ENCODE measurements around the gene TCP11.
"Not testable (repeated sequence)": the region's sequence is repeated elsewhere in the genome, so short reads cannot be mapped to it uniquely, and the experiment has no call there.

Gene TCP11

DNA sequence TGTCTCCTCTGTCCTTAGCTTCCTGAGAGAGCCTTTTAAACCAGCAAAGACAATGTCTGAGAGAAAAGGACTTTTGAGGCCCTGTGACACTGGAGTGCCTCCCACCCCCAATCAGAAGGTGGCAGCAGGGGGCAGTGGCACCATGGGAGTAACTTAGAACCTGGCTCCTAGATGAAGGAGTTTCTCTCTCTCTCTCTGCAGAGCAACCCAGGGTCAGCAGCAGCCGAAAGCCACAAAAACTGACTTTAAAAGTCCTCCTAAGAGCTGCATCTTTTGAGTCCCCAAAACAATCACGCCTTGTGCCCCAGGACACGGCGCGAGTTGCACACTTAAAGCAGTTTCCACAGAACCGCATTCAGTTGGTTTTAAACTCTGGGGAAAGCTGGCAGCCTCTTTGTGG is 5.3 kb upstream of the TCP11 start:
- no peak for DNase-seq (ENCODE audit: low read depth)

DNA sequence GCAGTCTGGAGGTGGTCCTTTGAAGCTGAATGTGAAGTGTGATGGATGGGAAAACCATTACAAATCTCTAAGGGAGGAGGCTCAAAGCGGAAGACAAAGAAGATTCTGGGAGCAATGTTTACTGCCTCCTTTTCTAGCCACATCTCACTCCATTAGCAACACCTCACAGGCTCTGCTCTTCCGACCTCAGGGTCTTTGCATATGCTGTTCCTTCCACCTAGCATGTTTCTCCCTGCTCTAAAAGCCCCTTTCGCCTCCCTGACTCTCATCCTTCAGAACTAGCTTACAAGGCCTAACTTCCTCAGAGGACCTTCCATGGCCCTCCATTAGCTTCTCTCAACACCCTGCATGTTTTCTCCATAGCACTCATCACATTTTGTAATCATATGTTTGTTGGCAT is 4.6 kb upstream of the TCP11 start:
- no peak for DNase-seq (ENCODE audit: low read depth)

DNA sequence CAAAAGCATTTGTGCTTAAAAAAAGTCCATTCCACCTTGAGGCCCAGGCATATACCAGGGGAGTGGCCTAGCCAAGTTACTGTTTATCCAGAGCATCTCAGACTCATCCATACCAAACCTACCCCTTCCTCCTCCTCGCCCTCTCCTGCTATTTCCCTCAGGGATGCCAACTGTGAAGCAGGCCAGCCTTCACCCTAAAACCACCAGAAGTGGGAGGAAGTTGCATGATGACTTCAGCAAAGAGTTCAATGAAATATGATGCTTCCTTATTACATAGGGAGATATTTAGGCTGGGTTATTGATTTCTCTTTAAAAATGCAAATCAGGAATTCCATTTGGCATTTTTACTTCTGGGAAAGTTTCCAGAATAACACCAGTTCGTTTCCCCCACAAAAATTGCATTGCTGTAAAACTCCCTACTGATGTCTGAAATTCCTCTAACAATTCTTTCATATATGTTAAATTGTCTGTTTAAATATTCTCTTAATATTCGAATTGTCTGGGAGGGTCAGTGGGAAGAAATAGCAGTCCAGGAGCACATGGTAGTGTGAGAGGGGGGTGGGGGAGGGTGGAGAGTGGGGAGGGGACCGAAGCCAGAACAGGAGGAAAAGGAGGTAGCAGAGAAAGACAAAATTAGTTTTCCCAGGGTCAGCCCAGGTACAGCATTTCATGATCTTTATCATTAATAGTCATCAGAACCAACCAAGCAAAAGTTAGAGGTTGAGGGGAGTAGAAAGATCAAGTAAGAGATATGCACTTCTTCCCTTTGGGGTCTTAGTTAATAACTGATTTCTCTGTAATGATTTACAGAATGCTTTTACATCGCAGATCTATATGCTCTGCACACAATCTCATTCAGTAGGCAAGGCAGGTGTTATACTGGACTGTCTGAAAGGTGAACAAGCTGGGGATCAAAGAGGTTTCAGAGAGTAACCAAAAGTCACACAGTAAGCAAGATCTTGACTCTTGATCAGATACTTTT is 1.7 kb upstream of the TCP11 start:
- no peak for DNase-seq (ENCODE audit: low read depth)

DNA sequence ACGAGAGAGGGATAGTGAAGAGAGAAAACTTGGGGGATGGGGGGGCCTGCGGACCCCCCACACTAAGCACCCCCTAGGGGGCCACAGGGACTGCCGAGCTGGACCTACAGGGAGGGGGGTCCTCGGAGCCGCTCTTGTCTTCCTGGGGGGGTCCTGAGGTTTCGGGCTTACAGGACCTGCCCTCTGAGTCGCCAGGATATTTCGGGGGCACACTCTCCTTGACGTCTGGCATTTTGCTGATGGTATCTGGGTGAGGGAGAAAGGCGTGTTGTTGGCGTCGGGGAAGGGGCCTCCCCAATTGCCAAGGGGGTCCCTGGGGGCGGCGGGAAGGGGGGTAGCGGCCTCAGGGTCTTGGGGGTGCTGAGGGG is 516 bp downstream of the TCP11 start:
- DNase-seq (ENCODE audit: low read depth): no peak

DNA sequence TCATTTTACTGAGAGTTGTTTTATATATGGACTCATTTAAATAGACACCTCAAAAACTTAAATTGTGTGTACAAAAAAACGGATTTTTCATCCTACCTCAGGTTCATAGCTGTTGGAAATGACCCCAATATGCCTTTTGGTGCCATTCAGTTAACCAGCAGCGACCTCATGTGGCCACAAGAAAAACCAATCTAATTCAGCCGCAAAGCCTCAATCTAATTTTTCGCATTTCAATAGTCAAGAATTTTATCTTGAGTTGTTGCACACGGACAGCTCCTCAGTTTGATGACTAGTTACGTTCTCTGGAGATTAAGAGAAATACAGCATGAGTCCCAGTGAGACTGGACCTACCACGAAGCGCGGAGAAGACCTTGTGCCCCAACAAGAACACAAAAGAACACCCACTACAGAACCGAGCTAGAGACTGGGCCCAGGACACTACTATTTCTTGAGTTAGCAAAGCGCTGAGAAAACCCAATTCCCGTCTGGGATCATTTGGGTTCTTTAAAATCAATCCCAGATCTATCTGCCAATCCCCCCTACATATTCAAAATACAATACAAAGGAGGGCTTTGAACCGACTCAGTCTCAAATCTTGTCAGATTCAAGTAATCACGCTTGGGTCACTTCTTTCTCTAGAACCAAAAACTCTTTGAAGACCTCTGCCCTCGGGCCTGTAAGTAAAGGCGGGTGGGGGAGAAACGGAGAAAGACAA is 1.1 kb downstream of the TCP11 start:
- peak; percentile 12 for DNase-seq (ENCODE audit: low read depth)

DNA sequence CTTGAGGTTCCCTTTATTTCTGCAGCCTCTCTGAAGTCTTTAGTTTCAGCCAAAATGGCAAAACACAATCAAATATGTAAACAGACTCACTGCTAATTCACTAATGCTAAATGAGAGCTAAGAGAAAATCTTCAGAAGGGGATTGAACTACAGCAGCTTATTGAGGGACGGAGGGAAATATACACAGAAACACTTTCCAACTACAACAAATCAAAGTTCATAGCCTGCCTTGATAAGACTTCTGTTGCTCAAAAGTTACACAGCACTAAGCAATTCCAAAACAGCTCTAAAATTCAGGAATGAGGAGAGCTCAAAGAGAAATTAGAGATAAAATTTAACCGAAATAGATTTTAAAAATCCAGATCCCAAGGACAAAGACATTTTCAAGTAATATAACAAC is 1.7 kb downstream of the TCP11 start:
- no peak for DNase-seq (ENCODE audit: low read depth)

DNA sequence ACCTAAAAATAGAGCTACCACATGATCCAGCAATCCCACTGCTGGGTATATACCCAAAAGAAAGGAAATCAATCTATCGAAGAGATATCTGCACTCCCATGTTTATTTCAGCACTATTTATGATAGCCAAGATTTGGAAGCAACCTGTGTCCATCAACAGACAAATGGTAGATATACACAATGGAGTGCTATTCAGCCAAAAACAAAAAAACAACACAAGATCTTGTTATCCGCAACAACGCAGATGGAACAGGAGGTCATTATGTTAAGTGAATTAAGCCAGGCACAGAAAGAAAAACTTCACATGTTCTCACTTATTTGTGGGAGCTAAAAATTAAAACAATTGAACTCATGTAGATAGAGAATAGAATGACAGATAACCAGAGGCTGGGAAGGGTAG is 2.9 kb downstream of the TCP11 start:
- not testable (repeated sequence) for DNase-seq (ENCODE audit: low read depth)

DNA sequence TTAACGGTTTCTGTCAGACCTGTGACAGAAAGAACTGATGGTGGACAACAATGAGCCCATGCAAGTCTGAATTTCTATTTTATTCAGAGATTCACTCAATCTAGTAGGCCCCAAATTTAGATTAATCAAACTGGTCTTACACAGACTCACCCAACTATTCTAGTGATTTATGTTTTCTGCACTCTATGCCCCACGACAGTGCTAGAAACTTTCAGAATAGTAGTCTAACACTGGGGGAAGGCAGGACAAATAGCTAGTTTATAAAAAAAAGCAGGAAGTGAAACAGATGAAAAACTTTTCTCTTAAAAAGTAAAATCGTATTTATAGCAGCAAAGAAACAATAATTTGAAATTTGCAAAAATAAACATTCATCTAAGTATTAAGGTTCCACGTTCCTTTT is 5.0 kb downstream of the TCP11 start:
- DNase-seq (ENCODE audit: low read depth): no peak

DNA sequence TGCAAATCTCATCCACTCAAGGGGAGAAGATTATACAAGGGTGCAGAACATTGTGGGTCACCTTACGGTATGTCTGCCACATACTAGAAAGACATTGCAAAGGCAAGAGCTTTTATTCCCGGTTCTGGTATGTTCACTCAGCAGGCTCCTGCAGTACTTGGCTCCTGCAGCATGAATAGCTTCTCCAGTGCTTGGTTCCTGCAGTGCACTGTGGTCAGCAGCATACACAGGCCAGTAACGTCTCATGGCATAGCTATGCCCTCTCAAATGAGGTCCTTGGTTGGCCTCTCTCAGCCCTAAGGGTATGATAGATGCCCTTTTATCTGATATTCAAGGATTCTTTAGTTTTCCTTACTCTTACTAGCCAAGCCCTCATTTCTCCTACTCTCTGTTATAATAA is 12.6 kb downstream of the TCP11 start:
- no peak for DNase-seq (ENCODE audit: low read depth)

DNA sequence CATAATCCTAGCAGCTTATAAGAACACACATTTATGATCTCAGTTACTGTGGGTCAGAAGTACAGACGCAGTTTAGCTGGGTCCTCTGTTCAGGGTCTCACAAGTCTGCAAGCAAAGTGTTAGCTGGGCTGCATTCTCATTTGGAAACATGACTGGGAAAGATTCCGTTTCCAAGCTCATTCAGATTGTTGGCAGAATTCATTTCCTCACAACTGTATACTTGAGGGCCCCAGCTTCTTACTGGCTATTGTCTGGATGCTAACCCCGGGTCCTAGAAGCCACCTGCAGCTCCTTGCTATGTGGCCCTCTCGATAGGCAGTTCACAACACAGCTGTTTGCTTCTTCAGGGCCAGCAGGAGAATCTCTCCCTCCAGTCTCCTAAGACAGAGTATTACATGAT is 13.1 kb downstream of the TCP11 start:
- DNase-seq (ENCODE audit: low read depth): no peak

DNA sequence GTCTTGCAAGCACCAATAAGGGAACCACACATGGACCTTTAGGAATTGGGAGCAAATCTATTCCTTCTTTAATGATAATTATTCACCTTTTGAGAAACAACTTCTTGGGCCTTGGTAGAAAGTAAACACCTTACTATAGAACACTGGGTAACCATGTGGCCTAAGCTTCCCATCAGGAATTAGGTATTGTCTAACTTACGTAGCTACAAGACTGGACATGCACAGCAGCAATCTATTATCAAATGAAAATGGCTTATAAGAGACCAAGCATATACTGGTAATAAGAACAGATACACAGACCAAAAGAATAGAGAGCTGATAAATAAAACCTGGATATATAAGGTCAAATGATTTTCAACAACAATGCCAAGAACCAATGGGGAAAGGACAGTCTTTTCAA is 16.8 kb downstream of the TCP11 start:
- DNase-seq (ENCODE audit: low read depth): no peak

DNA sequence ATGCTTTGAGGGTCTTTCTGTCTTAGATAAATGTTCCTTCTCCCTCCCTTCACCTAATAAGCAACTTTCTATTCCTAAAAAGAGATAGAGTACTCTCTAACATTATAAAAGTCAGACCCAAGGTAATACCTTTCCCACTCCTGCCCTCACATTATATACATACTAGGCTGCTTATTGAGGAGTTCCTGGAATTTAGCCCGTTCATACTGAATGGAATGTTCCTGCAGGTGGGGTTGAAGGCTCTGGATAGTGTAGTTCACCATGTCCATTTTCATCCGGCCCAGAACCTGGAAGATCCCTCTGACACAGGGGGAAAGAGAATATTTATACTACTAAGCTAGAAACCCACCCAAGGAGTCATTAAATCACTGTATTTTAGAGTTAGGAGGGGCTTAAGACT is 20.4 kb downstream of the TCP11 start:
- DNase-seq (ENCODE audit: low read depth): no peak

DNA sequence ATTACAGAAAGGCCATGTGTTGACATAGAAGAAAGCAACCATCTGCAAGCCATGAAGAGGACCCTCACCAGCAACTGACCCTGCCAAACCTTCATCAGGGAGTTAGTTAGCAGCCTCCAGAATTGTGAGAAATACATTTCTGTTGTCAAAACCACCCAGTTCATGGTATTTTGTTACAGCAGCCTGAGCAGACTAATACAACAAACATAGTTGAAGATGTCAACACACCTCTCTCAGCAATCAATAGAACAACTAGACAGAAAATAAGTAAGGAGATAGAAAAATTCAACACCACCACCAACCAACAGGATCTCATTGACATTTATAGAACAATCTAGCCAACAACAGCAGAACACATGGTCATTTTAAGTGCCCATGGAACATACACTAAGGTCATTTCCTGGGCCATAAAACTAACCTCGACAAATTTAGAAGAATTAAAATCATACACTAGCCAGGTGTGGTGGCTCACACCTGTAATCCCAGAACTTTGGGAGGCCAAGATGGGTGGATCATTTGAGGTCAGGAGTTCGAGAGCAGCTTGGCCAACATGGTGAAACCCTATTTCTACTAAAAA is 32.7 kb downstream of the TCP11 start:
- no peak for DNase-seq (ENCODE audit: low read depth)

DNA sequence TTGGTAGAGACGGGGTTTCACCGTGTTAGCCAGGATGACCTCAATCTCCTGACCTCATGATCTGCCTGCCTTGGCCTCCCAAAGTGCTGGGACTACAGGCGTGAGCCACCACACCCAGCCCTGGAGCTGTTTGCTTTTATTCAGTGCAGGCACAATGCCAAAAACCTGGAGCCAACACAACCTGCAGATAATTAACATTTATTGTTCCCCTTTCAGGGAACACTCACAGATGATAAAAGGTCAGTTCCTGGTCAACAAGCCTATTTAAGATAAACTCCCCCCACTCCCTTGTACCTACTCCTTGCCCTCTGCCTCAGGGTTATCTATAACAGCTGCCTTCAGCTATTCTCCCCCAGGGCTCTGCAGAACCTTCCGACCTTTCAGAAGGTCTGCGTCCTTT is 33.4 kb downstream of the TCP11 start:
- DNase-seq (ENCODE audit: low read depth): not testable (repeated sequence)

DNA sequence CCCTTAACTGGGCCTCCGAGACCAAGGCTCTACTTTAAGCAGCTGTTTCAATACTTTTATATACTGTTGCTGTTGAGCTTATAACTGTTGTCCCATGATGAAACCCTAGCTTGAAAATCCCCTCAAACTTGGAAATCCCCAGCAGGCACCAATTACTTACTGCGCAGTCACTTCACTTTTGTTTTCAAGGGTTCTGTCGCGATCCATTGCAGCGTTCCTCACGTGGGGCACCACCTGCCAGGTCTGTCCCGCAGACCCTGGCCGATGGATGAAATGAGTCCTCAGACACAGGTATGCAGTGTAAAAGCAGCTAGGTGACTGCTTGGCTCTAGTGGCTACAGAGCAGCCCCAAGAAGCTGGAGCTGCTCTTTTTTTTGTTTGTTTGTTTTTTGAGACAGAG is 33.9 kb downstream of the TCP11 start:
- not testable (repeated sequence) for DNase-seq (ENCODE audit: low read depth)

DNA sequence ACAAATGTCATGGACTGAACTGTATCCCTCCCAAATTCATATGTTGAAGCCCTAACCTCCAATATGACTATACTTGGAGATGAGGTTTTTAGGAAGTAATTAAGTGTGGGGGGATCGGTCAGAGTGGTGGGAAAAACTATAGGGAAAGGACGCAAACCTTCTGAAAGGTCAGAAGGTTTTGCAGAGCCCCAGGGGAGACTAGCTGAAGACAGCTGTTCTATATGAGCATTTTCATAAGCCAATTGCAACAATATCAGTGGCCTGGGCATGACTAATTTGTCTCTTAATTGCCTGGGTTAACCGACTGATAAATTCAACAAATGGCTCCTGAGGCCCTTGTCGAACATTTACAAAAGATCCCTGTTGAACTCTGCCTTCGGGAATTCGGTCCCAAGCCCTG is 35.1 kb downstream of the TCP11 start:
- DNase-seq (ENCODE audit: low read depth): not testable (repeated sequence)

DNA sequence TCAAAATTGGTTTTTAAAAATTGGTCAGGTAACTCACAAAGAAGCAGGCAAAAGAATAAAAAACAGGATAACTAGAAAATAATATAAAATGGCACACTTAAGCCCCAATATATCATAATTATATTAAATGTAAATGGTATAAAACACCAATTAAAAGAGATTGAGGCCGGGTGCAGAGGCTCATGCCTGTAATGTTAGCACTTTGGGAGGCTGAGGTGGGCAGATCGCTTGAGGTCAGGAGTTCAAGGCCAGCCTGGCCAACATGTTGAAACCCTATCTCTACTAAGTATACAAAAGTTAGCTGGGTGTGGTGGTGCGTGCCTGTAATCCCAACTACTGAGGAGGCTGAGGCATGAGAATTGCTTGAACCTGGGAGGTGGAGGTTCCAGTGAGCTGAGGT is 36.1 kb downstream of the TCP11 start:
- no peak for DNase-seq (ENCODE audit: low read depth)

DNA sequence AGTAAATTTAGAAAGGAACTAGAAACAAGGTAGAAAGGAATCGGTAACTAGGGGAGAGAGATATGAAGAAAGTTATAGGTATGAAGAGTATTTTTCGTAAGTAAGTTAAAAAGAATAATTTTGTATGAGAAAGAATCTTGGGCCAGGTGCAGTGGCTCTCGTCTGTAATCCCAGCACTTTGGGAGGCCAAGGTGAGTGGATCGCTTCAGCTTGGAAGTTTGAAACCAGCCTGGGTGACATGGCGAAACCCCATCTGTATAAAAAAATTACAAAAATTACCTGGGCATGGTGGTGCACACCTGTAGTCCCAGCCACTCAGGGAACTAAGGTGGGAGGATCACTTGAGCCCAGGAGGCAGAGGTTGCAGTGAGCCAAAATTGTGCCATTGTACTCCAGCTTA is 42.0 kb downstream of the TCP11 start:
- no peak for DNase-seq (ENCODE audit: low read depth)

DNA sequence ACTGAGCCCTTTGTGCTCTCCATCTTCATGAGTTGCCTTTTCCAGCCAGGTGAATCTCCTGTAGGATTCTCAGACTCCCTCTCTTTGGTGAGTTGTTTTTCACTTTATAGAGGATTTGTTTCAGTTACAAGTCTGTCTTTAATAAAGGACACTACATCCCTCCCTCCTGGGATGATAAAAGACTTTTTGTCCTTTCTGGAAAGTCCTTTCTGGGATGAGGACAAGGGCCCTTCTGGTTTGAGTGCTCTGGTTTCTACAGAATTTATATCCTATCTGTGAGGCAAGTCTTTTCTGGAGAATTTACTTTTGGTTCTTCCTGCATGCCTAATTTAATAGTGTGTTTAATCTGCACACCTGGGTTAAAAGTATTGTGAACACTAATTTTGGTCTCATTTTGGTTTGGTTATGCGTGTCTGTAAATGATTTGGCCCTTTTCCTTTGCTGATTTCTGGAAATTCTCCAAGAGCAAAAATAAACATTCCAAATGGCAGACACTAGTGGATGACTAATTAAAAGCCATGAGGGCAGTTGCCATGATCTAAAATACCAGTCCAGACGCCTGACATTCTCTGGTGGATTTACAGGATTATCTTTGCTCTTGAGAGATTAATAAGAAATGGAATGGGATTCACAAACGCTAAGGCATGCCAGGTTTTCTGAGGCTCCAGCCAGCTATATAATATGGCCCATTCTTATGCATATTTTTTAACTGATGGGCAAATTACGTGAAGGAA is 44.8 kb downstream of the TCP11 start:
- no peak for DNase-seq (ENCODE audit: low read depth)

DNA sequence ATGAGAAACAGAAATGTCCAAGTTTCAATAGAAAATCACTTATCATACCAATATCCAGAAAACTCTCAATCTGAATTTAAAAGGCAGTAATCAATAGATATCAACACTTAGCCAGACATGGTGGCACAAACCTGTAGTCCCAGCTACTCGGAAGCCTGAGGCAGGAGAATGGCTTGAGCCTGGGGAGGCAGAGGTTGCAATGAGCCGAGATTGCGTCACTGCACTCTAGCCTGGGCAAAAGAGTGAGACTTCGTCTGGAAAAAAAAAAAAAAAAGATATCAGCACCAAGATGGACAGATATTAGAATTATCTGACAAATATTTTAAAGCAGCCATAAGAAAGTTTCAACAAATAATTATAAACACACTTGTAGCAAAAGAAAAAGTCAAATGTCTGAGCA is 47.0 kb downstream of the TCP11 start:
- no peak for DNase-seq (ENCODE audit: low read depth)

DNA sequence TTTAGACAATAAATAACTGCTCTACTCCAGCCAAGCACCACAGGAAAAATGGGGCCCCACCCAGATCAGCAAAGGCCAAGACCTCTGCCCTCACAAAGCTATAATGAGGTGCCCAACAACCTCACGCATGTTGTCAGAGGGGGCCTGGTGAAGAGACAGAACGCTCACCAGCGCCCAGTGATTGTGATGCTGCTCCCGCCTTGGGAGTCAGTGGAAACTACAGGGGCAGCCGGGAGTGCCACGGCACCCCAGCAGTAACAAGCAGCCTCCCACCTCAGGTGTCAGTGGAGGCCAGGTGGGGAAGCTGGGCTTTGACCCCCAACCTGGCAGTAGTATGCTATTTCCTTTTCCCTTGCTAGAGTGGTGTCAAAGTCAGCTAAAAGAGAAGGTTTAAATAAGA is 47.4 kb downstream of the TCP11 start:
- no peak for DNase-seq (ENCODE audit: low read depth)

DNA sequence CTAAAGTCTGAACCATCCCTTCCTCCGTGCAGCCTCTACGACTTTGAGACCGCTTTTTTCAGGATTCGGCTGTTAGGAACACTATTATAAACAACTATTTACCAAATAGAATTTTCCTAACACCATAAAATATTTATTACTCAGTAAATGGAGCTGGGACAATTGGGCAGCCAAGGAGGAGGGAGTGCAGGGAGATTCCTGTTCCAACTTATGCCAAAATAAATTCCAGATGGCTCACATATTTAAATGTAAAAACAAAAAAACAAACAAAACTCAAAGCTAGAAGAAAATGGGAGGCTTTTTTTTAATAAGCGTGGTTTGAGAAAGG is 48.1 kb downstream of the TCP11 start:
- DNase-seq (ENCODE audit: low read depth): no peak
